SK-N-SH (cell line): ENCODE results near the gene IDH3A. TPM values are rescaled to one million over a fixed set of nuclear protein-coding genes. Genes with fewer than 3 reads are reported as not detected.

ENCODE experiments used
- CTCF ChIA-PET: fragments of 300-600, 350-600 bp; formaldehyde crosslinking; extraction: SDS; loops from one replicate; lab custom pipeline; 2021; lab: Yijun Ruan, JAX
- POLR2A ChIA-PET: fragments of 350-600 bp; sonication (Branson Sonifier 250); formaldehyde crosslinking; extraction: SDS; loops from one replicate; lab custom pipeline; 2020; ENCODE audit warnings: antibody characterized with exemption, inconsistent platforms; lab: Yijun Ruan, JAX
- DNase-seq: peaks from one replicate; pipeline ENCODE4 v3.0.0; 2012
- H2AFZ ChIP-seq: fragments of 200-600 bp; sonication (generic); 2 replicates; pipeline ENCODE4 v1.8.1; 2016; ENCODE audit warnings: antibody characterized with exemption, mild to moderate bottlenecking, low read depth
- H3F3A ChIP-seq: fragments of 200-600 bp; sonication (generic); replicated peaks from 2 replicates; pipeline ENCODE3; 2016; ENCODE audit warnings: antibody characterized with exemption, mild to moderate bottlenecking; ENCODE audit not compliant: insufficient read depth
- H3K27ac ChIP-seq, 2 experiments: fragments of 200-500 bp in 1 of 2; fragments of 200-600 bp in 1 of 2; sonication (Bioruptor generic) in 1 of 2; sonication (generic), shearing (Covaris generic) in 1 of 2; 2 replicates each; pipeline versions ENCODE4 v1.5.1 to v1.6.1; 2014 to 2016; ENCODE audit warnings: low read depth in 2 of 2, inconsistent platforms in 1 of 2, low read length in 1 of 2, mild to moderate bottlenecking in 1 of 2, mixed read lengths in 1 of 2
- H3K27me3 ChIP-seq: fragments of 200-600 bp; sonication (generic), shearing (Covaris generic); 2 replicates; pipeline ENCODE4 v1.6.1; 2016; ENCODE audit warnings: mixed run types; ENCODE audit not compliant: insufficient read depth
- H3K36me3 ChIP-seq, 2 experiments: fragments of 200-500 bp in 1 of 2; fragments of 200-600 bp in 1 of 2; sonication (Bioruptor generic) in 1 of 2; sonication (generic) in 1 of 2; replicated peaks in 1 of 2; 2 replicates each; pipeline versions ENCODE3 to v1.5.1; 2014 to 2016; ENCODE audit warnings: low read length in 1 of 2, mild to moderate bottlenecking in 1 of 2; ENCODE audit not compliant: insufficient read depth in 2 of 2, control insufficient read depth in 1 of 2
- H3K4me1 ChIP-seq, 2 experiments: fragments of 200-500 bp in 1 of 2; fragments of 200-600 bp in 1 of 2; sonication (Bioruptor generic) in 1 of 2; sonication (generic), shearing (Covaris generic) in 1 of 2; 2 replicates each; pipeline versions ENCODE4 v1.5.1 to v1.6.1; 2014 to 2016; ENCODE audit warnings: low read depth in 1 of 2, low read length in 1 of 2, mixed run types in 1 of 2; ENCODE audit not compliant: insufficient read depth in 2 of 2, control insufficient read depth in 1 of 2
- H3K4me2 ChIP-seq: fragments of 200-600 bp; sonication (generic), shearing (Covaris generic); 2 replicates; pipeline ENCODE4 v1.6.1; 2017; ENCODE audit warnings: mixed run types
- H3K4me3 ChIP-seq, 2 experiments: fragments of 200-500 bp in 1 of 2; fragments of 200-600 bp in 1 of 2; sonication (Bioruptor generic) in 1 of 2; sonication (generic), shearing (Covaris generic) in 1 of 2; 2 replicates each; pipeline versions ENCODE4 v1.5.1 to v1.8.1; 2014 to 2016; ENCODE audit warnings: low read depth in 2 of 2, inconsistent platforms in 1 of 2, low read length in 1 of 2, mild to moderate bottlenecking in 1 of 2, mixed read lengths in 1 of 2, moderate library complexity in 1 of 2
- H3K79me2 ChIP-seq: fragments of 200-600 bp; sonication (generic); 2 replicates; pipeline ENCODE4 v1.8.1; 2017; ENCODE audit warnings: mild to moderate bottlenecking; ENCODE audit not compliant: insufficient read depth
- H3K9ac ChIP-seq: fragments of 200-600 bp; sonication (generic); 2 replicates; pipeline ENCODE4 v1.6.1; 2017; ENCODE audit warnings: mixed run types
- H3K9me2 ChIP-seq: fragments of 200-600 bp; sonication (generic); 2 replicates; pipeline ENCODE4 v1.6.1; 2017; ENCODE audit warnings: mixed run types
- H3K9me3 ChIP-seq: fragments of 200-600 bp; sonication (generic); 2 replicates; pipeline ENCODE4 v1.6.1; 2017; ENCODE audit warnings: mixed run types, mild to moderate bottlenecking, moderate library complexity
- H4K20me1 ChIP-seq: fragments of 200-600 bp; sonication (generic); 2 replicates; pipeline ENCODE4 v1.6.1; 2017; ENCODE audit warnings: mild to moderate bottlenecking, mixed run types; ENCODE audit not compliant: insufficient read depth
- EP300 ChIP-seq, 2 experiments: IDR thresholded peaks; 2 replicates each; pipeline versions ENCODE4 v1.4.0 to v1.6.1; 2012; ENCODE audit warnings: borderline replicate concordance in 1 of 2, low read depth in 1 of 2, low read length in 1 of 2
- EZH2phosphoT487 ChIP-seq: fragments of 200-600 bp; sonication (generic); IDR thresholded peaks from 2 replicates; pipeline ENCODE4 v1.6.1; 2017; ENCODE audit warnings: low read depth, mixed run types, mild to moderate bottlenecking, antibody characterized with exemption, moderate library complexity, borderline replicate concordance
- FOXJ3 ChIP-seq: sonication (generic); formaldehyde crosslinking; IDR thresholded peaks from 2 replicates; pipeline ENCODE4 v1.5.1; 2020; ENCODE audit warnings: mild to moderate bottlenecking, missing genetic modification reagents
- FOXM1 ChIP-seq: IDR thresholded peaks from 2 replicates; pipeline ENCODE4 v1.4.0; 2012; ENCODE audit warnings: low read depth, mild to moderate bottlenecking
- GABPA ChIP-seq: IDR thresholded peaks from 2 replicates; pipeline ENCODE4 v1.4.0; 2012; ENCODE audit warnings: low read depth, mild to moderate bottlenecking
- JUND ChIP-seq: IDR thresholded peaks from 2 replicates; pipeline ENCODE4 v1.4.0; 2012
- MAX ChIP-seq: IDR thresholded peaks from 2 replicates; pipeline ENCODE4 v1.4.0; 2012; ENCODE audit warnings: low read depth
- NRF1 ChIP-seq: IDR thresholded peaks from 2 replicates; pipeline ENCODE4 v1.6.1; 2012; ENCODE audit warnings: low read depth, mild to moderate bottlenecking, low read length
- RCOR1 ChIP-seq: fragments of 150-350 bp; IDR thresholded peaks from 2 replicates; pipeline ENCODE4 v1.6.1; 2017; ENCODE audit warnings: antibody characterized with exemption, low read length
- RFX5 ChIP-seq: IDR thresholded peaks from 2 replicates; pipeline ENCODE4 v1.6.1; 2012; ENCODE audit warnings: mild to moderate bottlenecking, improper control_type of control experiment, low read length
- TAF1 ChIP-seq: IDR thresholded peaks from 2 replicates; pipeline ENCODE4 v1.6.1; 2012; ENCODE audit warnings: low read depth, mild to moderate bottlenecking, low read length, moderate library complexity, borderline replicate concordance
- TCF12 ChIP-seq: IDR thresholded peaks from 2 replicates; pipeline ENCODE4 v1.4.0; 2012
- USF1 ChIP-seq: IDR thresholded peaks from 2 replicates; pipeline ENCODE4 v1.4.0; 2012; ENCODE audit warnings: low read depth, borderline replicate concordance
- USF2 ChIP-seq: fragments of 150-350 bp; IDR thresholded peaks from 2 replicates; pipeline ENCODE4 v1.6.1; 2017; ENCODE audit warnings: antibody characterized with exemption, low read length, low read depth, borderline replicate concordance
- ZBTB33 ChIP-seq: IDR thresholded peaks from 2 replicates; pipeline ENCODE4 v1.4.0; 2012; ENCODE audit warnings: low read depth, borderline replicate concordance
- WGBS: methylation state at CpG from one replicate; pipeline ENCODE4 v1.1.6; 2017; ENCODE audit warnings: low lambda C conversion rate; 5-methylcytosine and 5-hydroxymethylcytosine counted together
- polyA plus RNA-seq, 3 experiments: library from polyadenylated mRNA; depleted of rRNA; stranded (reverse); fragments of >200 nt; gene quantifications; 2 replicates each; pipeline ENCODE4 v1.2.3, GENCODE V29; 2012

The IDH3A gene
- polyA plus RNA-seq, 1 of the 3 experiments (the other 2 are of a cell fraction), result 33.2 TPM

- no peak for TF ChIP-seq RCOR1
- no peak for TF ChIP-seq FOXJ3 (CRISPR knock-in tag)
Measured at GRCh38 chr15:78182336-78182700, 33.2 kb downstream of the IDH3A start (continued).

- Histone ChIP-seq H3K79me2 (no peaks in the 10 kb centered on the region), H3K9me2 (no peaks in the 10 kb centered on the region), H3K36me3 (no peaks in the 10 kb centered on the region), H3F3A (no peaks in the 10 kb centered on the region), H3K4me2 (no peak overlapping the region), H3K27ac (no peak overlapping the region), H3K4me3 (no peak overlapping the region), H3K9me3 (no peaks in the 10 kb centered on the region), H2AFZ (no peak overlapping the region), H4K20me1 (no peaks in the 10 kb centered on the region), H3K27me3 (no peaks in the 10 kb centered on the region), H3K4me1 (no peaks in the 10 kb centered on the region), H3K9ac (no peak overlapping the region)
- TF ChIP-seq USF2 (no peak), ZBTB33 (no peak), TAF1 (no peak), FOXM1 (no peak), EZH2phosphoT487 (no peak), TCF12 (no peak), RFX5 (no peak), JUND (no peak), USF1 (no peak), NRF1 (no peak), MAX (no peak), GABPA (no peak), EP300 (IDR thresholded peaks at IDR 0.05; ENCODE audit: borderline replicate concordance in 1 of 2, low read depth in 1 of 2, low read length in 1 of 2) (no peak)
- 53% methylated on average over 4 of the region's 4 CpGs for WGBS
- POLR2A ChIA-PET, result no interaction called here
- CTCF ChIA-PET, result interaction anchor here (1.2 to 3.6 kb wide), 3 partner anchors 13 to 223 kb away, joined by 3 to 25 read pairs (median 4); no protein-coding TSS in a partner anchor
- DNase-seq, result no peak
Measured at GRCh38 chr15:78182821-78183220, 33.7 kb downstream of the IDH3A start.
